Epithelial cell of proximal tubule (primary cell): ENCODE data around the gene COL4A1. TPM values are rescaled to one million over a fixed set of nuclear protein-coding genes. Genes with fewer than 3 reads are reported as not detected.
A peak's percentile ranks its signal among the peaks of the same experiment; 100 is the strongest.

Source experiments
- DNase-seq: peaks from one replicate; pipeline ENCODE4 v3.0.0-alpha.2; 2011; ENCODE audit warnings: low read depth
- H3K4me3 ChIP-seq: 2 replicates; pipeline ENCODE4 v1.5.1; 2011; ENCODE audit warnings: low read depth, mild to moderate bottlenecking, low read length
- total RNA-seq: library from RNA; depleted of rRNA; stranded (reverse); fragments of >200 nt; gene quantifications from 2 replicates; pipeline ENCODE4 v1.2.3, GENCODE V29; 2015
- TF ChIP-seq, protein P1 (sequence below): conservative IDR thresholded peaks from 2 replicates; pipeline ENCODE4 v1.5.1; 2012; ENCODE audit warnings: low read depth, mild to moderate bottlenecking, low read length

Gene COL4A1
- total RNA-seq, 1 donor from 2014 or later, result 547 TPM

DNA sequence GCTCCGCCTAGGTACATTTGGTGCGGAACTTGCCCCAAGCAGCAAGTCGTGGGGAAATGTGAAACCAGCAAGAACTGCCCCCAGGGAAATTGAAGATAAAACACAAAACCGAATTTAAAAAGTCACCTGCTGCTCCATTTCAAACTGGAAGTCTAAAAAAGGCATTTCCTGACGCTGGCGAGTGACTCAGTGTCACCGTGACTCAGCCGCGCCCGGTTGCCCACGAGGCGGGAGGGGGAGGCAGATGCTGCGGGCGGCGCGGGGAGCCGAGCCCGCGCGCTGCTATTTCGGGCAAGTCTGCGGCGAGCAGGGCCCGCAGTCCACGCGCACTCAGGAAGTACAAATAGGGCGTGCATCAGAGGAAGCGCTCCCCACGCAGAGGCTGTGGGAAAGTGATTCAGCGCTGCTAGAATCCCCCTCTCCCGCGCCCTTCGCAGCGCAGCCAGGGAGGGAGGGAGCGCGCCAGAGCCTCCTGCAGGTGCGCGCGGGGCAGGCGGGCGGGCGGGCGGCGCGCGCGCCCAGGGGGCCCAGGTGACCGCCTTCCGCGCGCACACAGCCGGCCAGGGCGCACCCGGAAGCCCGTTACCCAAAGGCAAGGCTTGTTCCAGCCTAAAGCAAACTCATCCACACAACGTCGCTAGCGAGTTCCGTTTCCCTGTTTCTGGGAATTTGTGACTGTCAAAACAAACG, 168.8 kb downstream of the COL4A1 start:
- peak; percentile 40 for DNase-seq
- peak overlapping the region; percentile 66 for H3K4me3 ChIP-seq
- TF ChIP-seq, protein P1, sequence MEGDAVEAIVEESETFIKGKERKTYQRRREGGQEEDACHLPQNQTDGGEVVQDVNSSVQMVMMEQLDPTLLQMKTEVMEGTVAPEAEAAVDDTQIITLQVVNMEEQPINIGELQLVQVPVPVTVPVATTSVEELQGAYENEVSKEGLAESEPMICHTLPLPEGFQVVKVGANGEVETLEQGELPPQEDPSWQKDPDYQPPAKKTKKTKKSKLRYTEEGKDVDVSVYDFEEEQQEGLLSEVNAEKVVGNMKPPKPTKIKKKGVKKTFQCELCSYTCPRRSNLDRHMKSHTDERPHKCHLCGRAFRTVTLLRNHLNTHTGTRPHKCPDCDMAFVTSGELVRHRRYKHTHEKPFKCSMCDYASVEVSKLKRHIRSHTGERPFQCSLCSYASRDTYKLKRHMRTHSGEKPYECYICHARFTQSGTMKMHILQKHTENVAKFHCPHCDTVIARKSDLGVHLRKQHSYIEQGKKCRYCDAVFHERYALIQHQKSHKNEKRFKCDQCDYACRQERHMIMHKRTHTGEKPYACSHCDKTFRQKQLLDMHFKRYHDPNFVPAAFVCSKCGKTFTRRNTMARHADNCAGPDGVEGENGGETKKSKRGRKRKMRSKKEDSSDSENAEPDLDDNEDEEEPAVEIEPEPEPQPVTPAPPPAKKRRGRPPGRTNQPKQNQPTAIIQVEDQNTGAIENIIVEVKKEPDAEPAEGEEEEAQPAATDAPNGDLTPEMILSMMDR, result peak; percentile 13

DNA sequence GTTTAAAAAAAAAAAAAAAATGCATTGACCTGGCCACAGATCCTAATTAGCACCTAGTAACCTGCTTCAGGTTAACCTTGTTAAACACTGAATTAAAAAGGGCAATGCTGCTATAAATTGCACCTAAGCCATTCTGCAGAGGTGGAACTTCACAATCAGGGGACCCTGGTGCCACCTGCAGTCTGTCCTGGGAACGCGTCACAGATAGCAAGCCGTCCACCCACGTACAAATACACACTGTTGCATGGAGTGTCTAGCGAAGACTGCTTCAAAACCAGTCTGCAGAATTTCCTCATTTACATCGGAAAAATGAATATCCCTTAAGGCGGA, 169.3 kb downstream of the COL4A1 start:
- H3K4me3 ChIP-seq, result peak overlapping the region; percentile 66
- DNase-seq, result no peak
- TF ChIP-seq, protein P1, result peak; percentile 52

- peak overlapping the region; percentile 66 for H3K4me3 ChIP-seq
- TF ChIP-seq, protein P1, result no peak
- no peak for DNase-seq
Observed at GRCh38 chr13:110136660-110137585, 170.0 kb downstream of the COL4A1 start.

- TF ChIP-seq, protein P1, result no peak
- no peak overlapping the region for H3K4me3 ChIP-seq
- no peak for DNase-seq
Observed at GRCh38 chr13:110135977-110136597, 170.9 kb downstream of the COL4A1 start.

GRCh38 chr13:110134801-110135200, 172.2 kb downstream of the COL4A1 start:
- DNase-seq, result no peak
- no peak overlapping the region for H3K4me3 ChIP-seq
- TF ChIP-seq, protein P1, result no peak

DNA sequence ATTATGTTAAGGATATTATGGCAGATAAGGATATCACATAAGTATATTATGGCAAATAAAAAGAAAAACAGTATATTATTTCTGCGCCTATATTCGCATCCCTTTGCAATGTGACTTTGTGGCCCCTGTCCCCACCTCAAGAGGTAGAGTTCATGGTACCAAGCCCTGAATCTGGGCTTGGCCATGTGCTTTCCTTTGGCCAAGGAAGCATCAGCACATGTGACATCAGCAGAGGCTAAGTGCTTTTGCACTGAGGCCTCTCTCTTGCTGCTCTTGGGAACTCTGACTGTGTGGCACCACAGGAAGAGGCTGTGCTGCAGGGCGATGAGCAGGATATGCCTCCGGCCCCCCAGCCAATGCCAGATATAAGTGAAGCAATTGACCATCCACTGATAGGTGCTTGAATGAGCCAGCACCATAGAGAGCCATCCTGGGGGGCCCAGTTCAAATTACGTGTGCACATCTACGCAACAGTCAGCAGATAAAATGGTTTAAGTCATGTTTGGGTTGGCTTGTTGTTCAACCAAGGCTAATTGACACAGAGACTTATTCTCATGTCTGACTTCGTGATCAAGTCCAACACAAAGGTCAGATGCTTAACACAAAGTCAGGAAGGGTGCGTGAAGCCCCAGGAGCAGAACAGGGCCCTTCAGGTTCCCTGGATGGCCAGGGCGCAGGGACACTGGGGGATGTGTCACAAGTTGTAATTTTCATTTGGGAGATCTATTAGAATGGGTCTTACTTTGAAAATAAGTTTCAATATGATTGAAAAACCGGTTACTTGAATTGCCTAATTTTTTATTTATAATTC, 173.3 kb downstream of the COL4A1 start:
- no peak overlapping the region for H3K4me3 ChIP-seq
- TF ChIP-seq, protein P1, result no peak

More for the DNA sequence above, 173.3 kb downstream of the COL4A1 start:
- DNase-seq, result no peak
